ENCODE measurements around the gene CLEC16A. TPM values are rescaled to one million over a fixed set of nuclear protein-coding genes. Genes with fewer than 3 reads are reported as not detected.

Gene CLEC16A
- total RNA-seq, 1 donor from 2014 or later = 32.4 TPM

DNA sequence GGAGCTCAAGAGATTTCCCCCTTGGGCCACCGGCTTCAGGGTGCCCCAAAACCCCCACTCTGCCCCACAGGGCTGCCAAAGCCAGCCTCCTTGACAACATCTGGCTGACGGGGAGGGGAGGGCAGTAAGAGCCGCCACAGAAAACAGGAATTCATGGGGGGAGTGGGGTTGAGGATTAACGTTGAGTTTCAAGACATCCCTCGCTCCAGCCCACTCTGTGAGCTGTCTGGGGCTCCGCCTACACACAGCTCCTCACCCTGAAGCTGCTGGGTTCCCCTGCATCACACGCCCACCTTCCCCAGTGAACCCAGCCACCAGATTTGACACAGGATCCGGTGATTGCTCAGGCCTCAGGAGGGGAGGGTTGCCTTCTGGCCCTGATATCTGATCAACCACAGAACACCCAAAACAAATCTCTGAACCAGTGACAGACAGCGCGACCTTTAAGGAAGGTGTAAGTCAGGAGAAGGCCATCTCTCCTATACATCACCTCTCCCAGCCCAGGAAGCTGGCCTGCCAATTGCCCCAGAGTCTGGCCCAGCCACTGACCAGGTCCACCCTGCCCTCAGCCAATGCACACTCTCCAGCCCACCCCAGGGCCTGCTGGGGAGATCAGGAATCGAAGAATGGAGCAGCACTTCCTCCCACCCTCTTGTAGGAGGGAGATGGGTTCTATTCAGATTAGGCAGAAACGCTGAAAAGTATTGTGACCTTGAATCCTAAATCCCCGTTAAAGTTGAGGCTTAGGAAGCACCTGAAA lies 132.1 kb downstream of the CLEC16A start:
- no peak for DNase-seq (ENCODE audit: extremely low read depth, low read depth, low spot score)

DNA sequence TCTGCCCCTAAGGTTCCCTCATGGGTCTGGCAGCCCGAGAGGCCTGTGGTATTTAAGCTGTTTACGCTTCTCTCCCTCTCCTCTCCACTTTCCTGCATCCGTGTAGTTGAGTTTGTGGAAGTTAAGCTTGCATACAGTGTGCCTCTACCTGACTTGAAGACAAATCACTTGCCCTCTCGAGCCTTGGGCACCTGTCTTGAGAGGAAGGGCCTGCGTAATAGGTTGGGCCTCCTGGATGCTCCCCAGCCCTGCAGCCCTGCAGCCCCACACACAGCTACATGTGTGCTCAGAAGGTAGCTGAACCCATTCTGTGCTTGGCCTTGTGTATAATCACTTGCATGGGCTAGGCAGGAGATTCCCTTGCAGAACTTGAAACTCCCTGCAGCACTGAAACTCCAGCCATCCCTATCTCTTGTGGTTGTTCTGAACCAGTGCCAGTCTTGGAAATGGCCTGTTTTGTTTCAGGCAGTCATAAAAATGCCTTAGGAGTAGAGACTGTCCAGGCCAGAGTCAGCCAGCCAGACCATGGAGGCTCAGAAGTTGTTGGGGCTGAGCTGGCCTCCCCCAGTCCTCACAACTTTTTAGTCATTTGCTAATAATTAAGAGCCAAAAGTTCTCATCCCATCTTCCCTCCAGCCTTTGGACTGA lies 134.6 kb downstream of the CLEC16A start:
- DNase-seq (ENCODE audit: extremely low read depth, low read depth, low spot score) = no peak

DNA sequence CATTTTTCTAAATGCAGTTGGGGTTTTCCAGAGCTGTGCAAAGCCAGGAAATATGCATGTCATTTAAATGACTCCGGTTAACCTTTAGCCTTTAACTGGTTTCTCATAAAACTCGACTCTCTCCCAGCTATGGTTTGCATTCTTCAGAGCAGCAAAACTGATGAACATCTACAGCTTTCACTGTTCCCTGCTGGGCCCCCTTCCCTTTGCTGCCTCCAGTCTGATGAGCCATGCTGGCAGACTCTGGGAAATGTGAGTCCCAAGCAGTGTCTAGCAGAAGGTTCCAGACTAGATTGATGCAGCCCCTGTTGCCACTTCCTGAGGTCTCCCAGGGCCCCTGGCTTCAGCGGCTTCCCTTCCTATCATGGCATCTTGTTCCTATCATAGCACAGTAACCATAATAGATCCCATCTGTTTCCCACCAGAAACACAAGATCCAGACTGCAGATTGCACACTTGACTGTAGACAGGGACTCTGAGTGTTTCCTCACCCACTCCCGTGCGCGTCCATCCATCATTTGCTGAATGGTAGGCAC lies 135.4 kb downstream of the CLEC16A start:
- DNase-seq (ENCODE audit: extremely low read depth, low read depth, low spot score) = no peak

DNA sequence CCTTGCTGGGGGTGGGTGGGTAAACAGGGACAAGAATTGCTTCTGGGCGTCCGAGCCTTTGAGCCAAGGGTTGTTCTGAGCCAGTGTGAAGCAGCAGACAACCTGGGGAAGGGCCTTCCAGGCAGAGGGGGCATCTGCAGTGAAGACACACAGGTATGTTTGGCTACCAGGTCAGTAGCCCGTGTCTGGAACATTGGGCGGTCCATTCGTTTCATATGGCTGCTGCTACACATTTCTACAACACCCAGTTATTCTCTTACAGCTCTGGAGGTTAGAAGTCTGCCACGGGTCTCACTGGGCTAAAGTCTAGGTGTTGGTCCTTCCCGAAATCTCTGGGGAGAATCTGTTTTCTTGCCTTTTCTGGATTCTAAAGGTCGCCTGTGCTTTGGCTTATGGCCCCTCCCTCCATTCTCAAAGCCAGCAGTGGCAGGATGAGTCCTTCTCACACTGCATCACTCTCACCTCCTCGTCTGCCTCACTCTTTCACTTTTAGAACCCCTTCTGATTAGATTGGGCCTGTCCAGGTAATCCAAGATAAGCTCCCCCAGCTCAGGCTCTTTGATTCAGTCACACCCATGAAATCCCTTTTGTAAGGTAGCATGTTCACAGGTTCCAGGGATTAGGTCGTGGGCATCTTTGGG lies 136.1 kb downstream of the CLEC16A start:
- DNase-seq (ENCODE audit: extremely low read depth, low read depth, low spot score) = no peak

DNA sequence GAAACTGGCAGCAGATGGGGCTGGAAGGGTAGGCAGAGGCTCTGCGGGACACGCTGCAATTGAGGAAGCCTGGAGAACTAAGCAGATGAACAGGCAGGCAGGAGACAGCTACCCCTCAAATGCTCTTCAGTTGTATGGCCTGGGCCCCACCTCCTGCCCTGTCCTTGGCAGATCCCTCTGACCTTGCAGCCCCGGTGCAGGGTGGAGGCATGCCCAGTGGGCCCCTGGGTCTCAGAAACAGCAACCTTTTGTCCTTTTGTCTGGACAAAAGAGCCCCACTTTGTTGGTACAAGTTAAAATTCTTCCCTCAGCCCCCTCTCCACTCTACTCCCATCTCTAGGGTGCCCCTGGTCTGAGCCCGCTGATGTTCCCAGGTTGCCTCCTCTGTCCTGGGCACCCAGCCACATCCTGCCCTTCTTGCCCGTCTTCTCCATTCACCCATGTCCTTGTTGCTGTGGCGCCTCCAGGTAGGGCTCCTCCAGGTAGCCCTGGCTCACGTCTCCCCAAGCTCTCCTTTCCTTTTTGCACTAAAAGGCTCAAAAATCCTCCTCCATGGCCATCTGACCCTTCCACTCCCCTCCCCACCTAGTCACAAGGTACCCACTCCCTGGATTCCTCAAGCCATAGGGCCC lies 136.8 kb downstream of the CLEC16A start:
- no peak for DNase-seq (ENCODE audit: extremely low read depth, low read depth, low spot score)

DNA sequence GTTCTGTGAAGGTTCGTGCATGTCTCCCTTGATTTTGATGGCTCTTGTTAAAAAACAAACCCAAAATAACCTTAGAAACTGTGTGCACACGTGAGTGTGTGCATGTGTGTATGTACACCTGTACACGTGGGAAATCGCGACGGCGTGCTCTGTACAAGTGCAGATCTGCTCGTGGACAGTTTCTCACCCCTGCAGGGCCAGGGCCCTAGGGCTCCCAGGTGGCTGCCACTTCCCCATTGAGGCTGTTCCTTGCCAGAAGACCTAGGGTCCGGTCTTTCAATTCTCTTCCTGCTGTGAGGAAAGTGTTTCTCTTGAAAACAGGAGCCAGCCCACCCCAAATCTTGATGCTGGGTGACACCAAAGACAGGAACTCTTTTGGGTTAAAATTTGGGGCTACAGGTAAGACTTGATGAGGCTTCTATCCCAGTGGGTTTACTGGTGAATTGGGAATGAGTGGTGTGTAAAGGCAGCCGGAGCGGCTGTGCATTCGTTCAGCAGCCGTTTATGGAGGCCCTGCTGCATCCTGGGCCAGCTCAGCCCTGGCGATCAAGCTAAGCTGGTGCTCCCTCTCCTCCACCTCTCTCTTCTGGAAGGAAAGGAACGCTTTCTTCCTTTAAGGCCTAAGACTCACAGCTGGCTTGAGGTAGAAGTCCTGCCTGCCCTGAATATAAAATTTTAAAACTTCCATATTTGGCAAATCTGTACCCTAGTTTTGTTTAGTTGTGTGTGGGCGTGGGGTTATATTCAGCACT lies 137.9 kb downstream of the CLEC16A start:
- no peak for DNase-seq (ENCODE audit: extremely low read depth, low read depth, low spot score)

DNA sequence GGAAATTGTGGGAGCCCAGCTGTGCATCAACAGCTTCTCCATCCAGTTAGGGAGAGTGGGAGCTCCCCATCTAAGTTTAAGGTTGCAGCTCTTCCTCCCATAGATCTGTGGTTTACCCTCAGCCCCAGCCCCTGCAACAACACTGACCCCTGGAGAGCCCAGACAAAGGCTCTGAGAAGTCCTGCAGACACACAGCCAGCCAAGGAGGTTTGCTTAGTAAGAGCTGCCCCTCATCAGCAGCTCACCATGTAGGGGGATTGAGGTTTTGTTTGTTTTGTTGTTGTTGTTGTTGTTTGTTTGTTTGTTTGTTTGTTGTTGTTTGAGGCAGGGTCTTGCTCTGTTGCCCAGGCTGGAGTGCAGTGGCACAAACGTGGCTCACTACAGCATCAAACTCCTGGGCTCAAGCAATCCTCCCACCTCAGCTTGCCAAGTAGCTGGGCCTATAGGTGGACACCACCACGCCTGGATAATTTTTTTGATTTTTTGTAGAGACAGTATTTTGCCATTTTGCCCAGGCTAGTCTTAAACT lies 138.6 kb downstream of the CLEC16A start:
- DNase-seq (ENCODE audit: extremely low read depth, low read depth, low spot score) = no peak

DNA sequence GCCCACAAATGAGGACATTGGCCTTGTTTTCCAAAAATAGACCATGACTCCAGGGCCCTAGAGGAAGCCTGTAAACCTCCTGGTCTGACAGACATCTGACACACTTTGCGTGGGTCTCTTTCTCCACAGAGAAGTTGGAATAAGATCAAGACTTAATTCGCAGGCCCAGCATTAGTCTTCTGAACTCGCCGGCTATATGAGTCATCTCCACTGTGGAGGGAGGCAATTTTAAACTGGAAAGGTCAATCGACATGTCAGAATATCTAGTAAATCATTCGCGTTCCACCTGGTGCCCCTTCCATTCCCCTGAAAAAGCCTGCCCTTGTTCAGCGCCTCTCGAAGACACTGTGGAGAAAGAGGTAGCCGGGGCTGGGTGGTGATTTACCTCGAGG lies 140.1 kb downstream of the CLEC16A start:
- no peak for DNase-seq (ENCODE audit: extremely low read depth, low read depth, low spot score)

DNA sequence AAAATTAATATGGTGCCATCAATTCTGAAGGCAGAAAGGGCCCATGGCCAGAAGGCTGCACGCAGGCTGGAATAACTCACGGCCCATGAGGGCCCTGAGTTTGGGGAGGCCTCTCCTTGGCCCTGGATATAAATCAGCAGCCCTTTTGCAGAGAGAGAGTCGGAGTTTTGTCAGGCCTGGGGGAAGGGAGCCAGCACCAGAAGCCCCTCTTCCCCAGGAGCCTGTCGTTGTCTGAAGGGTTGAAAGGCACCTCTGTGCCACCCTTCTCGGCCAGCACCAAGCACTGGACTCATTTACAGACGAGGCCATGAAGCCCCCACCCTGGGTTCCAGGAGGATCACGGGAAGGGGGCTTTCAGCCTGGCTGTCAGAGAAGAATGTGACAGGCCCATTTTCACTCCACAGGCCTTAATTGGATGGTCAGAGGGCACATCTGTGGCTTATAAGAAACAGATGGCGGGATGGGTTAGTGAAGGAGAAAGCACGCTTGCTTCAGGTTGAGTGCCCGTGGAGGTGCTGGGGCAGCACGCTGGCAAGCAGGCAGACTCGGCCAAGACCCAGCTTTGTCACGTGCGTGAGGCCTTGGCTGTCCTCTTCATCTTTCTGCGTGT lies 140.6 kb downstream of the CLEC16A start:
- DNase-seq (ENCODE audit: extremely low read depth, low read depth, low spot score) = no peak

DNA sequence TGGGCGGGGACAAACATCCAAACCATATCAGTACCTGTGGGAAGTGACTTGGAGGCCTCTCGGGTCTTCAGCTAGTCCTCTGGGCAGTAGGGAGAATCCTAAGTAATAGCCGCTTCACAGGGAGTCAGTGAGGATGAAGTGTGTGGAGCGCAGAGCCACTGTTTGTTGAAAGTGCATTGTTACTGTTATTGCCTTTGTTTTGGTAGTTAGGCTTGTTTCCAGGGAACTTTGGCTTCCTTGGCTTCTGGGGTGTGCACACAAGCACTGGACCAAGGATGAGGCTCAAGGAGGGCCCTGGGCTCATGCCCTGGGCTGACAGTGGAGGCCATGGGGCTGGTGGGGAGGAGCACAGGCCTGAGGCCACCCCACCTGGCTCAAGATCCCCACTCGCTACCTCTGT lies 141.6 kb downstream of the CLEC16A start:
- DNase-seq (ENCODE audit: extremely low read depth, low read depth, low spot score) = no peak

DNA sequence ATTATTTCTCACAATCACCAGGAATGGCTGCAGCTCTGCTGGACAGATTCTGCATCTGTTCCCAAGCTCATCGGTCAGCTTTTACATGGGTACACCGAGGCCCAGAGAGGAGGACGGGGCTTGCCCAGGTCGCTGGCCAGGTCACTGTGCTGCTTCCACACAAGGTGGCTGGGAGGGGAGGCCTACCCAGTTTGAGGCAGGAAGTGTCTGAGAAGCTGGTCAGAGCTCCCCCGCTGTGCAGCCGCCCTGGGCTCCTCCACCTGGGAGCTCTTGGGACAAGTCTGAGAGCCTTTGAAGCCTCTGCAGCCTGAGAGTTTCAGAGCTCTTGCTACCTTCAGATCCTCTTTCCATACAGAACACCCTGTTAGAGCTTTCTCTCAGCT lies 143.3 kb downstream of the CLEC16A start:
- DNase-seq (ENCODE audit: extremely low read depth, low read depth, low spot score) = no peak

DNA sequence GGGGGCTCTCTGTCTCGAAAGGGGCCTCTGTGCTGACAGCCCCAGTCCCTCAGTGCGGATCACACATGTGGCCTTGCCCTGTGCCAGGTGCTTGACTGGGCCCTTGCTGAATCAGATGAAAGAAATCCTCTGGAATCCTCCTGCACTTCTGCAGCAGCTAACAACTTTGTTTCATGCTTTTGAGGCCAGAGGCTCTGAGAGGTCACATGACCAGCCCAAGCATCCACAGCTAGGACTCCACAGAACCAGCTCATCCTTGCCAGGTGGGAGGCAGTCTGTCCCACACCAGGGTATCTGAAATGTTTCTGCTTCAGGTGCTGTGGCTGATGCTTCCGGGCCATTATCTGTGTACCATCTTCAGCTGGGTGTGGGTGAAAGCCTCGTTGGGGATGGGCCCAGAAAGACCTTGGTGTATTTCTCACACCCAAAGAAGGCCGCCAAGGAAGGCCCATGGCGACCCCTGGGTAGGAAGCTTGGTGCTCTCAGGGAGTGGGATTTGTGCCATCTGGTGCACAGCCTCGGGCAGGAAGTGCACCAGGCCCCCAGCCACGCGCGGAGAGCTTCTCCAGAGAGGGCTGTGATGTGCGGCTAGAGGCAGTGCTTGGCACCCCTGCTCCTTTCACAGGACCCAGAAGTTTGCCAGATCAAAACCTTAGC lies 143.8 kb downstream of the CLEC16A start:
- no peak for DNase-seq (ENCODE audit: extremely low read depth, low read depth, low spot score)

DNA sequence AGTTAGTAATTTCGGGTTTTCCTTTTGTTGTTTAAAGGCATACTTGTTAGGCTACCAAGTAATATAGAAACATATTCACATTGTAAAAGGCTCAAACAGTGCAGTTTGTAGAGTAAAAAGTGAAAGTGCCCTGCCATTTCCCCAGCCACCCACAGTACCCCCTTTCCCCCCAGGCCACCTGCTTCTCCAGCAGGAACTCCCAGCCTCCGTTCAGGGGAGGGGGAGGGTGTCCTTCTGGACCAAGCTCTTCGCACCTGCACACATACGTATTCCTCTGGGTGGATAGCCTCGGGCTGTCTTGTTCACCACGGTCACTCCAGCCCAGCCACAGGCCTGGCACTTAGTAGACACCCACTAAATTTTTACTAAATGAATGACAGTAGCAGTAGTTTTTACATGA lies 144.5 kb downstream of the CLEC16A start:
- DNase-seq (ENCODE audit: extremely low read depth, low read depth, low spot score) = no peak

DNA sequence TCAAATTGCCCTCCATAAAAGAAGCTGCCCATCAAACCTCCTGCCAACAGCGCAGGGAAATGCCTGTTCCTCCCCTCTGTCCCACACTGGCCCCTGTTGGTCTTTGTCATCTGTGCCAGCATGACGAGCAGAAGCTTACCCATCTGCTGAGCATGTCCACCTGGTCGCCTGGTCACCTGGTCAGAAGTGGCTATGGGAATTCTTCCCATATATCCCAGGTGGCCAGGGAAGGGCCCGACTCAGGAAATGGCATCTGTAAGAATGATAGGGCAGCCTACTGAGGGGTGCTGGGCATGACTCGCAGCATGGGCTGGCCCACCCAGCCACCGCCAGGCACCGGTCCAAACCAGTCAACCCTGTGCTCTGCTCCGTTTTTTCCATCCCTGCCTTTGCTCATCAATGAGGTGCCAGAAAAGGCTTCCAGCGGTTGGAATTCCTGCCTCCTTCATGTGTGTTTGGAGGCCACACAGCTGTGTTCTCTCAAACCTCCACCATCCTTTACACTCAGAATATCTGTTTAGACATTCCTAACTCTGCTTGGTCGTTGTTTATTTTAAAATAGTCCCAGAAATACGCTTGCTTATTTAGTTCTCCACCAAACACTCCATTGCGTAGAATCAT lies 145.2 kb downstream of the CLEC16A start:
- DNase-seq (ENCODE audit: extremely low read depth, low read depth, low spot score) = no peak

DNA sequence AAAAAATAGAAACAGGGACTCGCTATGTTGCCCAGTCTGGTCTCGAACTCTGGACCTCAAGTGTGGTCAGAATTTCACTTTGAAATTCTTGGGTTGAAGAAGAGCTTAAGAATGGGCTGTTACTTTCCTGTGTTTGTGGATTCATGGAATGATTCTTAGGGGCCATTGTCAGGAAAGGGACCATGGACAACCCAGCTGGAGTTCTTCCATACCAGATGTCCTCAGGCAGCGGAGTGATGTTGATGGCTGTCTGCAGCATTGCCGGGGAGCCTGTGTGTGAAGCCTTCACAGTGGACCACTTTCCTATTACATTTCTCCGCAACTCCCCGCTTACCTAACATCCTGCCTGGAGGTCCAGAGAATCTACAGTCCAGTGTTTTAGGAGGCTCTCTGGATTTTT lies 145.9 kb downstream of the CLEC16A start:
- no peak for DNase-seq (ENCODE audit: extremely low read depth, low read depth, low spot score)

DNA sequence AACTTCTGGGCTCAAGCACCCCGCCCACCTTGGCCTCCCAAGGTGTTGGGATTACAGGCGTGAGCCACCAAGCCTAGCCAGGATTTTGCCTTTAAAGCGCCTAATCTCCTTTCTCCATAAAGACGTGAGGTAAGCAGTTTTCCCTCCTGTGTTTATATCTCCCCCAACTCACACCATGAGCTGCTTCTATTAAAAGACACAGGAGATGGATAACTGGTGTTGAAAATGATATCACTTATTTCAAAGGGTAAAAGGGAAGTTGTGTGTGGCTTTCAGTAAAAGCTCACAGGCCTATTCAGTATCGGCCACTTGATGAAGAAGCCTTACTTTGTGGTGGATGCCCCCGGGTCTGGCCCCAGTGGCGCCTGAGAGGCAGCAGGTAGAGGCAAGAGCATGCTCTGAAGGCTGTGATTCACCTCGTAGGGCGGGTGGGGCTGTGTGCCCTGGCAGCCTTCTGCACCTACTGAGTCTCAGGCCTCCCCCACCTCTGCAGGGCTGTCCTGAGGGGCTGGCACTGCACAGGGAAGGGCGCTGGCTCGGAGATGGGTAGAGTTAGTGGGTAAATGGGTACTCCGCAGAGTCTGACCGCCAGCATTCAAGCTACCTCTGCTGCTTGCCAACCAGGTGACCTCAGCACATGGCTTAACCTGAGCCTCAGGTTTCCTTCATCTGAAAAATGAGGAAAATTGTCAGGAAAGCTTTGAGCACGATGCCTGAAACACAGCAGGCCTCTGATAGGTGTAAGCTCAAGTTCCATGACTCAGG lies 146.8 kb downstream of the CLEC16A start:
- no peak for DNase-seq (ENCODE audit: extremely low read depth, low read depth, low spot score)

DNA sequence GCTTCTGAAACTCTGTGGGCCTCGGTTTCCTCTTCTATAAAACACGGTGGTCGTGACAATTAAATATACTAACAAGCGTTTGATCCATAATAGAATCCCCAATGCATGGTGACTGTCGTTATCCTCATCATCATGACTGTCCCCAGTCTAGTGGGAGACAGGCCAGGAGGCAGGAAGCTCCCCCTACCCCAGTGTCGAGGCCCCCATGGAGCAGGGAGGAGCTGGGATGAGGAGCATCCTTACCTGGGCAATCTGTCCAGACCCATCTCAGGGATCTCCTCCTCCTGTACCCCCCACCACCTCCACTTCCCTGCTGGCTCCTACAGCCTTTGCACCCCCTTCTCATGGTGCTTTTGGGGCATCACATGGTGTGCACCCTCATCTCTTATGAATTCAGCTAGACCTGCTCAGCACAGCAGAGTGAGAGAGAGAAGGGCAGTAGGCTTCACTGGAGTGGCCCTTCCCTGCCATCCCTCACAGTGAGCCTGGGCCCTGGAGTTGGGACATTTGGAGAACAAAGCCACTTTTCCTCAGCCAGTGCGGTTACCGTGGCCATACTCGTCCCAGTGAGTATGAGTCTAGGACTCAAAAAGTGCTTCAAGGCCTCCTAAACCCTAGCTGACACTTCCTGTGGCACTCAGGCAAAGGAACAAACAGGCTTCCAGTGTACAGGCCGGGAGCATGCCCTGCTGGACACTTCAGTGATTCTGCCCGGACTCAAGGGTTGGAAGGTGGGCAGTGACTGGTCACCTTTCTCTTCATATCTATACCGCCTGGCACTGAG lies 148.6 kb downstream of the CLEC16A start:
- DNase-seq (ENCODE audit: extremely low read depth, low read depth, low spot score) = no peak

Data from glomerular endothelial cell (primary cell).